Left cardiac atrium (tissue), 4 donors: Measurements from ENCODE around the gene CCDC24. TPM values are rescaled to one million over a fixed set of nuclear protein-coding genes. Genes with fewer than 3 reads are reported as not detected.

ENCODE experiments used
- ATAC-seq, 2 donors: fragments of 200-7000 bp; cut with Tn5 transposase; one replicate each; pipeline ENCODE4 v1.9.1; 2020; ENCODE audit warnings: mild to moderate bottlenecking in 2 of 2, moderate library complexity in 2 of 2
- DNase-seq: peaks from one replicate; pipeline ENCODE4 v3.0.0-alpha.2; 2020
- intact Hi-C, 2 donors: fragments of 100-400 bp; cut with DNase I; formaldehyde crosslinking; loops; one replicate each; pipeline versions ENCODE4 v1.14.1 to v1.15.1; 2022 to 2023
- total RNA-seq, 2 donors: library from RNA; stranded (reverse); fragmentation: NEBNext Ultra II Directional; extraction: Animal tissue kit (Norgen Biotek cat#: 25700); gene quantifications; one replicate each; pipeline ENCODE4 v1.2.1, GENCODE V29; 2021
- donor health status: DM: no; HTN: yes; CAD: no.
- donor health status: DM: no; HTN: yes; CAD: no; lungs with severe emphysema.
- donor health status: DM: yes; HTN: yes; CAD: no.
- donor health status: Dilated cardiomyopathy.

CCDC24 gene
- total RNA-seq, 2 donors from 2014 or later = 1.8 to 2.2 TPM

DNA sequence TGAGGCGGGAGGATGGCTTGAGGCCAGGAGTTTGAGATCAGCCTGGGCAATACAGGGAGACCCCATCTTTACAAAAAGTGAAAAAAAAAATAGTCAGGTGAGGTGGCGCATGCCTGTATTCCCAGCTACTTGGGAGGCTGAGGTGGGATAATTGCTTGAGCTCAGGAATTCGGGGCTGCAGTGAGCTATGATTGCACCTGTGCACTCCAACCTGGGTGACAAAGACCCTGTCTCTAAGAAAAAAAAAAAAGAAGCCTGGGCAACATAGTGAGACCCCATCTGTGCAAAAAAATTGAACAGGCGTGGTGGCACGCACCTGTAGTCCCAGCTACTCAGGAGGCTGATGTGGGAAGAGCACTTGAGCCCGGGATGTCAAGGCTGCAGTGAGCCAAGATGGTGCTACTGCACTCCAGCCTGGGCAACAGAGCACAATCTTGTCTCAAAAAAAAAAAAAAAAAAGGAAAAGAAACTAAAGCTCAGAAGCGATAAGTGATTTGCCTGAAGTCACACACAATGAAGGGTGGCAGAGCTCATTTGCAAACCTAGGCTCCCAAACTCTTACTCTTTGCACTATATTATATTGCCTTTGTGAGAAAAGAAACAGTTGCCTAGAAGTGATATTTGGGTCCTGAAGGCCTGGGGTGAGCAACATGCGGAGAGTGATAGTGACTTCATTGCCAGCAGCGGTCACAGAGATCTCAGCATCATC lies 2.0 kb downstream of the CCDC24 start:
- no peak for DNase-seq
- ATAC-seq = no peak
- intact Hi-C loops = no loop called here

DNA sequence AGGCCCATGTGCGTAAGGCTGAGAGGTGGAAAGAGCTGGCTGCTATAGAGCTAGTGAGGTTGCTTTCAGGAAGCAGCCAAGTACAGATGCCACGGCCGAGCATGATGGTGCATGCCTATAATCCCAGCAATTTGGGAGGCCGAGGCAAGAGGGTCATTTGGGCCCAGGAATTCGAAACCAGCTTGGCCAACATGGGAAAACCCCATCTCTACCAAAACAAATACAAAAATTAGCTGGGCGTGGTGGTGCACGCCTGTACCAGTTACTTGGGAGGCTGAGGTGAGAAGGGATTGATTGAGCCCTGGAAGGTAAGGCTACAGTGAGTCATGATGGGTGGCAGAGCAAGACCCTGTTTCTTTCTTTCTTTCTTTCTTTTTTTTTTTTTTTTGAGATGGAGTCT lies 2.7 kb downstream of the CCDC24 start:
- ATAC-seq (no peak), DNase-seq (no peak)
- intact Hi-C loops = no loop called here

DNA sequence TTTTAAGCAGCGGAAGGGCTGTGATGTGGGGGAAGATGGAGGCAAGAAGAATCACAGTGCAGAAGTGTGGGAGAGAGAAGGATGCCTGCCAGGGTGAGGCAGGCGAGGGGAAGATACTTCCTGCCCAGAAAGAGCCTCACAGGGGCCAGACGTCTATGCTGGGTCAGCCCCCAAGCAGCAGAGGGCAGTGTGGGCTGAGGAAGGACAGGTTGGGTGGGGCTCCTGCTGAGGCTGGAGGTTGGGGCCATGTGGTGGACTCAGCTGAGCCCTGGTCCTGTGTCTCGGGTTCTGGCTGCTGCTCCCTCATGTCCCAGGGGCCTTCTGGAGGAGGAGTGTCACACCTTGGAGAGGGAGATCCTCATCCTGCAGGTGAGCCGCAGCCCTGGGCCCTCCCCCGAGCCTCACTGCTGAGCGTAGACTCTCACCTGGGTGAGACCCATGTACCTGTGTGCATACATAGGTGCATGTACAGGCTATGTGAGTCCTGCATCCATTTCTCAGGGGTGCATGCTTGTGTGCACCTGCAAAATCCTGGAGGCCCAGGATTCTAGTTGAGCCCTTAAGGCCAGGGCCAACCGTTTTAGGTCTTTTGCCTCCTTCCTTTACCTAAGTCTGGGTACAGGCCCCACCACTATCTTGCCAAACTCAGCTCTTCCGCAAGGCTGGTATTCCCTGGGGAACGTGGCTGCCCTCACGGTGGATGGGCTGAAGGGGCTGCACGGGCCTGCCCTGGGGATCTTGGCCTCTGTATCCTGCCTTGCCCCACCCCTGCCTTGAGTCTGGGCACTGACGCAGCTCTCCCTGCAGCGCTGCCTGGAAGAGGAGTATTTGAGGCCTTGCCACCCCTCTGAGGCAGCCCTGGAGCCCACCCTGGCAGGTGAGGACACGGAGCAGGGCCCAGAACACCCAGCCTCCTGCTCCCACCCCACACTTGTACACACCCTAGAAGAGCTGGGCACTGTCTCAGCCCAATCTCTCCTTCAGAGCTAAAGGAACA lies 3.7 kb downstream of the CCDC24 start:
- ATAC-seq (no peak), DNase-seq (no peak)
- intact Hi-C loops = no loop called here

DNA sequence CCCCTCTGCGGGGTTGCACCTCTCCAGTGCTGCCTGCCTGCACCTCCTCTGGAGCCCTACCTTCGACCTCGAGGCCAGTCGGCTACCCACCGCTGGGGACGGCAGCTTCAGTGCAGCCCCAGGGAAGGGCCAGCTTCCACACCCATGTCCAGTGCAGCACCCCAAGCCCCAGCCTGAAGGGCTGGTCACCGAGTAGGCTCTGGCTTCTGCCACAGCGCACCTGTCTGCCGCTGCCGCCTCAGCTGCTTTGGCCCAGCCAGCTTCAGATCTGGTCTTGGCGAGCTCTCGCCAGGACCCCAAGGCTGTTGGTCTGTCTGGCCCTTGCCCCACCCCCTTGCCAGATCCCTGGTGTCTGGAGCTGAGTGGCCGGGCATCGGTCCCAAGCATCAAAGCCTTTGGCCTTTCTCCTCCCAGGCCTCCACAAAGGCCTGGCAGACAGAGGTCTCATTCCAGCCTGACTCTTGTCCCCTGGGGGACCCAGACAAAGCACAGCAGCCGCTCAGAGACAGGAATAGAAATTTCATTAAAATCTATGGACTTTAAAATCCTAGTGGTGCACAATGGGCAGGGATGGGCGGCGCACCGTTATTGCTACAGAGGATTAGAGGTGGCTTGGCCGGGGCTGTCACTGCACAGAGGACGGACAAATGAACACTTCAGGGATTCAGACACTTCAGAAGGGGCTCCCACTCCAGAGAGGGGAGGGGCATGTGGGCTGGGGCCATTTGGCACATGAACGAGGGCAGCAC lies 4.8 kb downstream of the CCDC24 start:
- no peak for ATAC-seq
- DNase-seq = no peak
- intact Hi-C loops = no loop called here

DNA sequence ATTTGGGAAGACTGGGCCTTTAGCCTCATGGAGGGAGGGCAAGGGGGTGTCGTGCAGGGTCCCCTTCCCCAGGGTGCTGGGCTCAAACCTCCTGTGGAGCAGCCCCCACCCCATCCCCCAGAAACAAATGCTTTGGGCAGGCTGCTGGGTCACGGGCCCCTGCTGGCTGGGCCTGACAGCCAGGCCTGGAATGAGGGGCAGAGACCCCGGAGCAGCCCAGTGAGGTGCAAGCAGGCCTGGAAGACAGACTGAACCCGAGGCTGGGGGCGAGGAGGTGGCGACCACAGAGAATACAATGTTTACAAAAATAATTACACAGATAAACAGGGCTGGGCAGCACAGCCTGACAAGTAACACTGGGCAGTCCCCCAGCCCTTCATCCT lies 5.3 kb downstream of the CCDC24 start:
- DNase-seq = no peak
- no peak for ATAC-seq
- intact Hi-C loops = no loop called here

DNA sequence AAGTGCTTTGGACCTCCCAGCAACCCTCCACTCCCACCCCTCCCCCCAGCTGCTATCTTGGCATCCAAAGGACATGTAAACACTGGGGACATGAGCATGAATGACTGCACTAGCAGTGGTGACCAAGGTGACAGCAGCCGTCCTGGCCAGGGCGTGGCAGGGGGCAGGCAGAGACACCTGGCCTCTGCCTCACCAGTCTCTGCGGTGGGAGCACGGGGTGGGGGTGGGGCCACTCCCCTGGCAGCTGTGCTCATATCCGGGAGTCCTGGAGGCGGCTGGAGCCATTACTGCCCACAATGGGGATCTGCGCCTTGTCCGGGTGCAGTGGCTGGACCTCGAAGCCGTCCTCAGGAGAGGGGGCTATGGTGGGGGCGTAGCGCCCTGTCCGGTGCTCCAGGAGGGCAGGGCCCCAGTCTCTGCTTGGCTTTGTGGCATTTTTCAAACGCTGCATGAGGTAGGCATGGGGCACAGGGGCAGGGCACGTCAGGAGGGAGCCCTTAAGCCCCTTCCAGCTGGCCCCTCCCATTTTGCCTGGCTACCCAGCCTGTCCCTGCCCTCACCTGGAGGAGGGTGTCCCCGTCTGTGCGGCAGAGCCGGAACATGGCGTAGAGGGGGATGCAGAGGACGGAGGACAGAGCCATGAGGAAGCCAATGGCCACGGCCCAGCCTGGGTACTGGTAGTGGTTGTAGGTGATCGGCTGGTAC lies 6.0 kb downstream of the CCDC24 start:
- ATAC-seq = no peak
- DNase-seq = no peak
- intact Hi-C loops = no loop called here

DNA sequence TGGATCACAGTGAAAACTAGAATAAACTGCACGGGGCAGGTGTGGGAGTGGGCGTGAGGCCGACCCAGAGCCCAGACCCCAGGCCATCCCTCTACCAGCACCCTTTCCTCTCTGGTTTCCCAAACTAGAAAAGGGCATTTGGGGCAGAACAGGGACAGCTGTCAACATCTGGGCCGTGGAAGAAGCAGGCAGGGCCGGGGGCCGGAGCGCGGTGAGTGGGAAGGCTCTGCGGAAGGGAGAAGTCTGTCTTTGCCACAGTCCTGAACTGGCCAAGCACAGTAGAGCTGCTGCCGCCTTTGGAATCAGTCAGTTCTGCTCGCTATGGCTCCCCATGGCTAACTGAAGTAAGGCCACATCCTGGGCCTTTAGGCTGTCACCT lies 6.6 kb downstream of the CCDC24 start:
- intact Hi-C loops = no loop called here
- no peak for ATAC-seq

DNA sequence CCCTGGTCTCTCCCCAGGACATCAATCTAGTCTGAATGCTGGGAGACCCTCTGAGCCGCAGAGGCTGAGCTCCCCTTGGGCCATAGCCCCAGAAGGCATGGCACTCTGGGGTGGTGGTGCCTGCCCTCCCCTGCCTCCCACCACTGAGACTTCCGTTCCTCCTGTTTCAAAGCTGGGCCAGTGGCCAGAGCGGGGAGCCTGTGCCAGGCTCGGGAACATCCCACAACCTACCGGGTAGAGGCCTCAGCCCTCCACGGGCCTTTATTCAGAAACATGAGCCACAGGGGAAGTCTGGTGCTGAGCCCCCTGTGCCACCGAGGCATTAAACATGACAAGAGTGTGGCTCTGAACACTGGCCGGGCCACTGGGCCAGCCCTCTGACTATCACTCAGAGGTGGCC lies 8.1 kb downstream of the CCDC24 start:
- no peak for DNase-seq
- intact Hi-C loops = no loop called here
- ATAC-seq = peak in 1 of 2 donors; percentile 21

More for the DNA sequence above, 6.6 kb downstream of the CCDC24 start:
- DNase-seq = no peak

DNA sequence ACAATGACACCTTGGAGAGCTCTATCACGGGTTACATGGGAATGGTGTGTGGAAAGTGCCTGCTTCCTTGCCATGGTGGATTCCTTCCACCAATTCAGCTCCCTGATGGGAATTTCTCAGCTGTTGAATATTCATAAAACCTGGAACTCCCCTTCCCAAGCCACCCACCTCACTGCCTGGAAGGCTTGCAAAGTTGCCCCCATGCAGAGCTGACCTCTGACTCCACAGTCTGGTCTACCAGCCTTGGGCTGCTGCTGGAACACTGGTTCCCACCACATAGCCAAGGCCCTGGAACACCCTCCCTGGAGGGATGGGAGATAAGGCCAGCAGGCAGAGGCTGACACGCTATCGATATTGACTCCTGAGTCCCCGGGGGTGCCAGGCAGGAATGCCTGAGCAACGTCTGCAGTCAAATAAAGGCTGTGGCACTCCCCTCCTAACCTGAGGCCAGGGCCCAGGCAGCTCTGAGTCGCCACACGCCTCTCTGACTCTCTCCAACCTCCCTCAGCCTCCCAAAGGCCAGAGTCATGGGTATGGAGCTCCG lies 8.8 kb downstream of the CCDC24 start:
- ATAC-seq (no peak), DNase-seq (no peak)
- intact Hi-C loops = loop anchor here in 1 of 2 donors (5.0 to 10.0 kb wide), 2 partner anchors 37 to 595 kb away; no protein-coding TSS in a partner anchor

DNA sequence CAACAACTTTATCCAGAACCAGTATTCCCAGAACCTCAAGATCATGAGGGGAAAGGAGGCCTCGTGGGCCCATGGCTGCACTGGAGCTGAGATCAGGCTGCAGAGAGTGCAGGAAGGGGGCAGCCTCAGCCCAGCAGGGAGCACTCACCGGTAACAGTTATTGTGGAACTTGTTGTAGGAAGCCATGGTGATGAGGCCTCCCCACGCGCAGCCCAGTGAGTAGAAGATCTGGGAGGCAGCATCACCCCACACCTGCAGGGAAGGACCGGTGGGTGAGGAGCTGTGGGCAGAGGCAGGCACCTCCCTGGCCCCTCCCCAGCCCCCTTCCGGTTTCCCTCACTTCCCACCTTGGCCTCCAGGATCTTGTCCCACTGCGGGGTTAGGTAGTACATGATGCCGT lies 10.8 kb downstream of the CCDC24 start:
- DNase-seq (no peak), ATAC-seq (no peak)
- intact Hi-C loops = loop anchor here in 1 of 2 donors (5.0 to 10.0 kb wide), 2 partner anchors 35 to 593 kb away; no protein-coding TSS in a partner anchor

DNA sequence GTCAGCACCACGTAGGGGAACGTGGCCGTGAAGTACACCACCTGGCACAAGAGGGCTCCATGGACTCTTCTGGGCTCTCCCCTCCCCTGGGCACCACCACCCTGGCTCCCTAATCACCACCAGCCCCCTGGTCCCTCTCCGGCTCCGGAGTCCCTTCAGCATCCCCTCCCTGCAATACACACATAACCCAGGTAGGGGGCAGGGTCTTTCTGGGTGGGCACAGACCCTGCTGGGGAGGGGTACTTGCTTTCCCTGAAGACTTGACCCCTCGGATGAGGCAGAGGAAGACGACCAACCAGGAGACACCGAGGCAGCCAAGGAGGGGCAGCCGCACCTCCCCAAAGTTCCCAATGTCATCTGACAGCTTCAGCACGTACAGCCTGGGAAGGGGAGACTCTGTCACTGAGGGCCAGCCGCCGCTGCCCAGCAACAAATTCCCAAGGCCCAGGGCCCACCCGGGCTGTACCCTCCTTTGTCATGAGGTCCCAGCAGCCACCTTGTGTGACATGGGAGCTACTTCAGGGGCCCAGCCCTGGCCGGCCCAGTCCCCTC lies 11.3 kb downstream of the CCDC24 start:
- no peak for DNase-seq
- no peak for ATAC-seq
- intact Hi-C loops = loop anchor here in 1 of 2 donors (5.0 to 10.0 kb wide), 2 partner anchors 35 to 592 kb away; no protein-coding TSS in a partner anchor

DNA sequence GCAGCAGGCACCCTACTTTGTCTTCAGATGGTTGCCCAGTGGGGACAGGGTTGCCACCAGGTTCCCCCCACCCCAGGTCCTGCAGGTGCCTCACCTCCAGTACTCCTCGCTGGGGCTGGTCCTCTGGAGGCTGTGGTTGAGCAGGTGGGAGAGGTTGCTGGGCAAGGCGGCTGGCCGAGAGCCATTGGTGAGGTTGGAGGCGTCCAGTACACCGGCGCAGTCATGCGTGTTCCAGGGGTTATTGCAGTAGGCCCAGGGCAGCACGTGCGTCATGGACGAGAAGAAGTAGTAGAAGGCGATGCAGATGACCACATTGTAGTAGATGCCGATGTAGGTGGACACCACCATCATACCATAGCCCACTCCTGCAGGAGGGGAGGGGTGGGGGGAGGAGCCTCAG lies 16.9 kb downstream of the CCDC24 start:
- no peak for DNase-seq
- intact Hi-C loops = loop anchor here (5.0 to 10.0 kb wide), 3 partner anchors 34 to 587 kb away; no protein-coding TSS in a partner anchor
- no peak for ATAC-seq

DNA sequence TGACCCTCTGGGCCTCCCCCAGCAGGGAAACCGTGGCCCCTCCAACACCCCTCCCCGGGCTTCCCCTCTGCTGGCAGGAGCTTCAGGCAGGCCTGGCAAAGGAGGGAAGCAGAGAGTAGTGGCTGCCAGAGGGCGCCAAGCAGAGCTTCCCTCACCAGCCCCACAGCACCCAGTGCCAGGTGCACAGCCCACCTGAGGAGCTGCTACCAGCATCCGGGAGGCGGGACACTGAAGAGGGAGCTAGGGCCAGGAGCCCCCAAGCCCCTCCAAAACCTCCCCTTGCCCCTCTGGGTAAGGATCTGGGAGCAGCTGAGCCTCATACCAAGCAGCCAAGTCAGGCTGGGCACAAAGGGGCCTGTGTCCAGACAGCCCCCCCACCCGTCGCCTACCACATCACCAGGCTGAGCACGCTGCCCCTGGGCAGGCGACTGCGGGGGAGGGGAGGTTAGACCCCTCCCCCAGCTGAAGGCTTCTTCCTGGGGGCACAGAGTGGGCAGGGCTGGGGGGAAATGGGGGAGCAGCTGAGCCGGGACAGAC lies 19.6 kb downstream of the CCDC24 start:
- intact Hi-C loops = no loop called here
- no peak for DNase-seq
- ATAC-seq = no peak

DNA sequence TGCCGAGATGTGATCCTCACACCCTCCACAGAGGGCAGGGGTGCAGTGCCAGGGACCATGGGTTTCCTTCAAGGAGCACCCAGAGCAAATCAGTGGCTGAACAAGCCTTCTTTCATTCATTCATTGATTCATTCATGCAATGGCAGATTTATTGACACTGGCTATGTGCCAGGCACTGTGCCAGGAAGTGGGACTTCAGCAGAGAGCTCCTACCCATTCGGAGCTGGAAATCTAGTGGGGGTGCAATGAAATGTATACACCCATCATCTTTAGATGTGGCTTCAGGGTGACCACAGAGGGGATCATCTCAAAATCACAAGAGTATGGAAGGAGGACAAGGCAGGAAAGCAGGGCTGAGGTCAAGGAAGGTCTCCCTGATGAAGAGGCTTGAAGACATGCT lies 21.0 kb downstream of the CCDC24 start:
- ATAC-seq (no peak), DNase-seq (no peak)
- intact Hi-C loops = no loop called here

DNA sequence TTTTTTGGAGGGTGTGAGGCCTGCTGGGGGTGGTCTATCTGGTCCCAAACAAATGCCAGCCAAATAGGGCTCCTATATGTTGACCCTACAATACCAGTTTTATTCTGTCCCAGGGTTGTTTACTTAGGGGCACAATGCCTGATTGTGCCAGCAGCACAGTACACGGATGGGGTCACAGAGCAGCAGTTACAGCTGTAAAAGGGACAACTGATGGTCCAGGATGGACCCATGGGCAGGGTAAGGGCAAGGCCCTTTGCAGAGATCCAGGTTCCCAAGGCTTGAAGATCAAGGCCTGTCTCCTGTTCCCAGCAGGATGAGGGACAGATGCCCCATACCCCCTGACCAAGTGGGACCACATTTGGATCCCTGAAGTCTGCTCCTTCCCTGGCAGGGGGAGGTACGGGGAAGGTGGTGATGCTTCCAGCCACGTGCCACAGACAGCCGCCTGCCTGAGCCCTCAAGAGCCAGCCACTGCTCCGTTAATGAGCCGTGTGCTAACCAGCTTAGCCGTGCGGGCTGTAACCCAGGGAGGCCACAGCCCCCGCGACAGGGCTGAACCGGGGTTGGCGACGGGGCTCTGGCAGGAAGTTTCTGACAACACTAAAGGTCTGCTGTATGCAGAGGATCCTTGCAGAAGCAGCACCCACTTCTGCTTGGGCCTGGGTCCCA lies 21.7 kb downstream of the CCDC24 start:
- no peak for DNase-seq
- intact Hi-C loops = no loop called here
- no peak for ATAC-seq

DNA sequence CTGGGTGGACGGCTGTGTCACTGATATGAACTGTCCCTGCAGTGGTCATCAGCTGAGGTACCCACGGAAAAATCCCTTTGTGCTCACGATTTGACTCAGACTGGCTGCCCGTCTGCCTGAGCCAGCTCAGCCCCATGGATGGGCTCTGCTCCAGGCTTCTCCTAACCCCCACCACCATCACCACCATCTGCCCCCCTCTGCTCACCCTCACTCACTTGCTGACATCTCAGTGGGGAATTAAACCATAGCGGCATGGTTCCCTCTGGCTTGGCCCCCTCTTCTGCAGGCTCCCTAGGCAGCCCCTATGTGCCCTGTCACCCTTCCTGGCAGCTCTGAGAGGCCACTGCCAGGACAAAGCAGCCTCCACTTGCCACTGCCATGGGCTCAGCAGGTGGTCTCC lies 22.6 kb downstream of the CCDC24 start:
- DNase-seq (no peak), ATAC-seq (no peak)
- intact Hi-C loops = no loop called here

DNA sequence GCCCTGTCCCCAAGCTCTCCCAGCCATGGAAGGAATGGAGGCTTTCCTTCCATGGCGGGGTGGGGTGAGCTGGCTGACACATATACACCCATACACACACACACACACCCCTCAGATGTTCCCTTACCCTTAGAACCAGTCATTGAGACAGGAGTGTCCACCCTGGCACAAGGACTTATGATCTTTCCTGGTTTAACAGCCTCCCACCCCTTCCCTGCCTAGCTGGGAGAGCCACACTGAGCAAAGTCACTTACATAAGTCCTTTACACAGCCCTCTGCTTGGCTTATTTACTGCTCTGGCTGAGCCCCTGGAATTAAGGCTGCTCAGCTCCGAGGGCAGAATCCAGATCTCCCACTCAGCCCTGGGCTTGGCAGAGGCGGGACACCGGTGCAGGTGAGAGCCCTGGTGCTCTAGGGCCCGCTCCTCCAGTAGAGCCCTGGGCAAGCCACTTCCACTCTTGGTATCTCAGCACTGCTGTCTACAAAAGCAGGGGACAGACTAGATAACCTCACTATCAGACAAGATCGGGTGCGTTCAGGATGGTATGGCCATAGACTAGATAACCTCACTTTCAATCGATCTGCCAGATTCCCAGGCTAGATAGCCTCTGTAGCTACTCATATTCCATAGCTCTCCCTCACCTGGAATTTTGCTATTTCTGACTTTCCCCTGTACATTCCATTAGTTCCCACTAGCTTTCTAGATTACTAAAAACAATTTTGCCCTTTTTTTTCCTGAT lies 23.1 kb downstream of the CCDC24 start:
- ATAC-seq = no peak
- DNase-seq = no peak
- intact Hi-C loops = no loop called here
